ENCODE results near the gene MNX1.
A peak's percentile ranks its signal among the peaks of the same experiment; 100 is the strongest.

Gene MNX1

DNA sequence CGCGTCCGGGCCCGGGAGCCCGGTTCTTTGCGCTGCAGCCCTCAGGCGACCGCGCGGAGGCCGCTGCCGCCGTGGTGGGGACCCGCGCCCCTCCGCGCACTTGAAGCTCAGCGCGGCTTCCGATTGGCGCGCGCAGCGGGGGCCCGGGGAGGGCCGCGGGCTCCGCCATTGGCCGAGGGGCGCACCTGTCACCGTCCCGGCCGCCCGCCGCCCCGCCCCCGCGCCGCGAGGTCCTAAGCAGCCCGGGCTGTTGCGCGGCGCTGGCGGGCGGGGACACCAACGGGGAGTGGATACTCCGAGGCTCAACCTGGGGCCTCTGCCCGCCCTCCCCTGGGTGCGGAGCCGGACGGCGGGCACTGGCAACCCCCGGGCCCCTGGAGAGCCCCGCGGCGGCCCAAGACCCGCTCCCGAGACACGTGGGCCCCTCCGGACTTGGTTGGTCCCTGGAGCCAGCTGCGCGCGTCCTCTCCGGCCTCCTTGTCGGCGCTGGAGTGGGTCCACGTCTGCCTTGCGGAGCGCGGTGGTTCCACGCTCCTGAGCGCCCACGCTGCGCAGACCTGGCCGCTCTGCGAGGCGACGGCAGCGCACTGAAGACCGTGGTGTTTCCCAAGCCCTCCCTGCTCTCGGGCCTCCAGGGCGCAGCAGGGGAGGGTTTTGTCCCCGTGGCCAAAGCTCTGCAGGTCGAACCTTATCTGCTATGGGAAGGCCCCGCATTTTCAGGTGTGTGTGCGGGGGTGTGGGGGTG lies at the start of gene MNX1:
MNX1 (minus strand) TSS at position 76 of the 745 bp plus-strand sequence. CDS start 313 bp downstream, outside the sequence.
- Histone ChIP-seq H3K4me1 (ENCODE audit: insufficient read depth, low read length) (peaks cover 4% of the 10 kb centered on the region), H3K36me3 (ENCODE audit: insufficient read depth, low read length) (no peaks in the 10 kb centered on the region), H3K4me3 (ENCODE audit: low read length) (peak within 1 kb of the TSS; percentile 53), H2AFZ (ENCODE audit: low read depth, low read length) (peak within 1 kb of the TSS; percentile 71), H3K27me3 (ENCODE audit: insufficient read depth, low read length) (peaks cover 87% of the 10 kb centered on the region), H3K9me3 (ENCODE audit: low read length) (no peaks in the 10 kb centered on the region)

DNA sequence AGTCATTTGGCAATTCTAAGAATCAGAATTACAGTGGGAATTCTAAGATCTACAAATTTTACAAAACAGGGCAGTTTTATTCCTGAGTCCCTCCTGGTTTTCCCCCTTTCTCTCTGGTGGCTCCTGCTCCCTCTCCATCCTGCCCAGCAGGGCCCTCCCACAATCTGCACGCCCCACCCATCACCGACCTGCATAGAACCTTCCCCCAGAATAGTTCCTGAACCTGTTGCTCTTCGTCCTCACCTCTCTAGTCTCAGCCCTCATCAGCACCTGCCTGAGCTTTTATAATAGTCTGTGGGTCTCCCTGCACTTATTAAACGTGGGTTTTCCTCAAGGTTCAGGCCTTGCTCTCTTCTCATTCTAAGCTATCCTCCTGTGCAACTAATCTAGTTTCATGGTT lies 49.1 kb upstream of the MNX1 start:
- Histone ChIP-seq H2AFZ (ENCODE audit: low read depth, low read length) (no peak overlapping the region), H3K9me3 (ENCODE audit: low read length) (no peaks in the 10 kb centered on the region), H3K4me3 (ENCODE audit: low read length) (no peak overlapping the region), H3K27me3 (ENCODE audit: insufficient read depth, low read length) (peaks cover 6% of the 10 kb centered on the region), H3K4me1 (ENCODE audit: insufficient read depth, low read length) (no peaks in the 10 kb centered on the region), H3K36me3 (ENCODE audit: insufficient read depth, low read length) (no peaks in the 10 kb centered on the region)

DNA sequence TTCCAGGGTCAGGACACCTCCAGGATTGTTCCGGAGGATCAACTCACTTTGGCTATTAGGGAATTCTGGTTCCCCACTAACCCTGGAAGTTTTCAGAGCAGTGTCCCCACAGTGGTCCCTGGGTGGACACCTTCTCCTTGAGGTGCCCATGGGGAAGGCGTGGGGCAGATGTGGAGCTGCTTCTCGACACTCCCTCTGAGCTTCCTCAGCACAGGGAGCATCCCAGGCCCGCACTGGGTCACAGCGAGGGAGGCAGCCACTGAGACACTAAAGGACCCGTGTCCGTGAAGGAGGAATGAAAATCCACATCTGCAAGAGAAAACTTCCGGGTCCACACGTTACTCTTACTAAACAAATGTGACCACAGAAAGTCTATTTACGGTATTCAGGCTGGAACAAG lies 48.2 kb upstream of the MNX1 start:
- Histone ChIP-seq H3K9me3 (ENCODE audit: low read length) (no peaks in the 10 kb centered on the region), H3K27me3 (ENCODE audit: insufficient read depth, low read length) (peaks cover 6% of the 10 kb centered on the region), H3K4me3 (ENCODE audit: low read length) (no peak overlapping the region), H3K4me1 (ENCODE audit: insufficient read depth, low read length) (no peaks in the 10 kb centered on the region), H2AFZ (ENCODE audit: low read depth, low read length) (no peak overlapping the region), H3K36me3 (ENCODE audit: insufficient read depth, low read length) (no peaks in the 10 kb centered on the region)

DNA sequence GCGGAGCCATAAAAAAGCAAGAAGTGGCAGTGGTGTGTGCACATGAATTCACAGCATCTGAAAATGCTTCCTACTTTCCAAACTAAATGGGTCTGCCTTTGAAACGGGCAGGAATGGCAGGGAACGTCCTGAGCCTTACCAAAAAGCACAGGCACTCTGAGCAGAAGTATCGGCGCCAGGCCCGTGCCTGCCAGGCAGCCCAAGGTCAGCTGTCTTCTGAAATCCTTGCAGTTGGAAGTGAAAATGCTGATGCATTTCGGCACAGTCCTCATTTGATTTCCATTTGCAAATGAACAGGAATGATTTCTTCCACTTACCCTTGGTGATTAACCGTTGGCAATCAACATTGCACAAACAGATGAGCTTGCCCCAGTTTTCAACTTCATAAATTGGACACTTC lies 47.6 kb upstream of the MNX1 start:
- Histone ChIP-seq H3K36me3 (ENCODE audit: insufficient read depth, low read length) (no peaks in the 10 kb centered on the region), H2AFZ (ENCODE audit: low read depth, low read length) (no peak overlapping the region), H3K9me3 (ENCODE audit: low read length) (no peaks in the 10 kb centered on the region), H3K27me3 (ENCODE audit: insufficient read depth, low read length) (peaks cover 6% of the 10 kb centered on the region), H3K4me1 (ENCODE audit: insufficient read depth, low read length) (no peaks in the 10 kb centered on the region), H3K4me3 (ENCODE audit: low read length) (no peak overlapping the region)

DNA sequence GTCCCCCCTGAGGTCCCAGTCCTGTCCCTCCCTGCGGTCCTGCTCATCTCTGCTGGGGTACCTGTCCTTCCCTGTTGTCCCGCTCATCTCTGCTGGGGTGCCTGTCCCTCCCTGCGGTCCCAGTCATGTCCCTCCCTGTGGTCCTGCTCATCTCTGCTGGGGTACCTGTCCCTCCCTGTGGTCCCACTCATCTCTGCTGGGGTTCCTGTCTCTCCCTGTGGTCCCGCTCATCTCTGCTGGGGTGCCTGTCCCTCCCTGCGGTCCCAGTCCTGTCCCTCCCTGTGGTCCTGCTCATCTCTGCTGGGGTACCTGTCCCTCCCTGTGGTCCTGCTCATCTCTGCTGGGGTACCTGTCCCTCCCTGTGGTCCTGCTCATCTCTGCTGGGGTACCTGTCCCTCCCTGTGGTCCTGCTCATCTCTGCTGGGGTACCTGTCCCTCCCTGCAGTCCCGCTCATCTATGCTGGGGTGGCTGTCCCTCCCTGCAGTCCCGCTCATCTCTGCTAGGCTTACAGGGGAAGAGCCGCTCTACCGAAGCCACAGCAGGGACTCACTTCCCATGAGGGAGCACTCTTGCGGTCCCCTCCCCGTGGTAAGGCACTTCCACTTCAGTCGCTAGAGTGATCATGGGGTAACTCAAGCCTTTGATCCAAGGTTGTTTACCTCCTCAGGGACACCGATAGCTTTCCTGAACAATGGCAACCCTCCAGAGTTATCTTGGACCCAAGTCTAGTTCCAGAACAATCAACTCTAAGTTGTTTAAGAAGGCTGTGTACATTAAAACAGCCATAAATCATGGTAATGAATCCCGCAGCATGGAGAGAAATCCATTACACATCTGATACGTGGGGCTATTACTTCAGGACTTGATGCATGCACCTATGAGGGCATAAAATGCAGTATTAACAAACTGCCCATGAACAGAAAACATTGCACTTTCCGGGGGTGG lies 46.8 kb upstream of the MNX1 start:
- Histone ChIP-seq H3K36me3 (ENCODE audit: insufficient read depth, low read length) (no peaks in the 10 kb centered on the region), H3K9me3 (ENCODE audit: low read length) (no peaks in the 10 kb centered on the region), H3K4me1 (ENCODE audit: insufficient read depth, low read length) (no peaks in the 10 kb centered on the region), H2AFZ (ENCODE audit: low read depth, low read length) (no peak overlapping the region), H3K4me3 (ENCODE audit: low read length) (no peak overlapping the region), H3K27me3 (ENCODE audit: insufficient read depth, low read length) (peaks cover 6% of the 10 kb centered on the region)

DNA sequence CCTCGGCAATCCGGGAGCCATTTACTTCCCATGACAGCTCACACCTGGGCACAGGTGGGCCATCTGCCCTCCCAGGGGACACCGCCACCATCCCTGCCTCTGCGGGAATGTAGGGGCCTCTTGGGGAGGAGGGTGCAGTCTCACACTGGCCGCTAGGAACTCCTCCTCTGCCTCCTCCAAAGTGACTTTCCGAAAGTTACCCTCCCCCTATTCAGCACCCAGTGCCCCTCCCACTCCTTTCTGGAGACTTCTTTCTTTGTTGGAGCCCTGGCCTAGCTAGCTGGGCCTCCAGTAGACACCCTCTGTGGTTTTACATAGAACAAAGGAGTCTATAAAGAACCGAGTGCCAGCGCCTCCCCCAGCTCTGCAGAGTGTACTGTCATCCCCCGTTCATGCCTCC lies 45.8 kb upstream of the MNX1 start:
- Histone ChIP-seq H3K4me1 (ENCODE audit: insufficient read depth, low read length) (no peaks in the 10 kb centered on the region), H3K36me3 (ENCODE audit: insufficient read depth, low read length) (no peaks in the 10 kb centered on the region), H3K9me3 (ENCODE audit: low read length) (no peaks in the 10 kb centered on the region), H3K4me3 (ENCODE audit: low read length) (no peak overlapping the region), H2AFZ (ENCODE audit: low read depth, low read length) (no peak overlapping the region), H3K27me3 (ENCODE audit: insufficient read depth, low read length) (peaks cover 6% of the 10 kb centered on the region)

DNA sequence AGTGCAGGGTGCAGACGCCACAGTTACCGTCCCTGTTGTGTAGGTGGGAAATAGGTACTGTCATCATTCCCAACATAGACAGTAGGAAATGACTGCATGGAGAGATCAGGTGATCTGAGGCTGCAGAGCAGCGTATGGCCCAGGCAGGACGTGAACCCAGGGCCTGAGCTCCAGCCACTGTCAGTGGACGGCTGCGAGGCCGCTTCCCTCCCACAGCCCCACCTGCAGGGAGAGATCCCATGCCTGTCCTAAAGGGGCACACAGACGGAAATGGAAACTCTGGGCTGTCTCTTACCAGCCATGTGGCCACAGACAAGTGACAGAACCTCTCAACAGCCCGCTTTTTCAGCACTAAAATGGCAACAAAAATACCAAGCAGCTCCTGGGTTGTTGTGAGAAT lies 44.5 kb upstream of the MNX1 start:
- H3K36me3 ChIP-seq (ENCODE audit: insufficient read depth, low read length) = no peaks in the 10 kb centered on the region
- no peaks in the 10 kb centered on the region for H3K9me3 ChIP-seq (ENCODE audit: low read length)

DNA sequence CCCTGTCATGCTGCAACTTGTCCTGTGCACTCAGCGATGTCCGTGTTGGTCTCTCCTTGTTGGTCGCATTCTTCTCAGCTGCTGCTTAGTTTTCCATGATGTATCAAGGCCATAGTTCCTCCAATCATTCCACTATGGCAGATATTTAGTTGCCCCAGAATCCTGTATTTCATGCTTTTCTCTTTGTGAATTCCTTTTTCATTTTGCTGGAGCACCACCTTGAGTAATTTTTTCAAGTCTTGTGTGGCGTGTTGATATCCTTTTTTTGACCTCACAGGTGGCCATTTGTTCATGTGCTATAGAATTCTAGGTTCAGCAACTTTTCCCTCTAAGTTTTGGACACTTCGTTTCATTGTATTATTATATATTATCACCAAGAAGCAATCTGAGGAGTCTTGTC lies 42.7 kb upstream of the MNX1 start:
- Histone ChIP-seq H3K4me1 (ENCODE audit: insufficient read depth, low read length) (no peaks in the 10 kb centered on the region), H3K4me3 (ENCODE audit: low read length) (no peak overlapping the region), H3K27me3 (ENCODE audit: insufficient read depth, low read length) (peaks cover 3% of the 10 kb centered on the region), H3K9me3 (ENCODE audit: low read length) (no peaks in the 10 kb centered on the region), H3K36me3 (ENCODE audit: insufficient read depth, low read length) (no peaks in the 10 kb centered on the region), H2AFZ (ENCODE audit: low read depth, low read length) (no peak overlapping the region)

More for the DNA sequence above, 44.5 kb upstream of the MNX1 start:
- Histone ChIP-seq H3K27me3 (ENCODE audit: insufficient read depth, low read length) (peaks cover 6% of the 10 kb centered on the region), H3K4me1 (ENCODE audit: insufficient read depth, low read length) (no peaks in the 10 kb centered on the region), H3K4me3 (ENCODE audit: low read length) (no peak overlapping the region), H2AFZ (ENCODE audit: low read depth, low read length) (no peak overlapping the region)

DNA sequence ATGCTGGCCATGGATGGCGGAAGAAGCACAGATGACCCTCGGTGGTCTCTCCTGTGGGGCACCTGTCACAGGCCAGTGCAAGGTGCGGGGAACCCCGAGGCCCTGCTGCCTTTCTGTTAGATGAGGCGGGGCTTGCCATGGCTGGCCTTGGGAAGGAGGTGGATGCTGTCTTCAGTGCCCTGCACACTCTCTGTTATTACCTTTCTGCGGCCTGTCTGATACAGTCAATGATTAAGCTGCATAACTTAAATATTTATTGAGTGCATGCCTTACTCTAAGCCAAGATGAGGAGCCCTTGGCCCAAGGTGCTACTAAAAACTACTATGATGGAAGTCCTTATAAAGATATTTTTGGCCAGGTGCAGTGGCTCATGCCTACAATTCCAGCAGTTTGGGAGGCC lies 36.7 kb upstream of the MNX1 start:
- Histone ChIP-seq H3K36me3 (ENCODE audit: insufficient read depth, low read length) (no peaks in the 10 kb centered on the region), H3K4me1 (ENCODE audit: insufficient read depth, low read length) (no peaks in the 10 kb centered on the region), H3K9me3 (ENCODE audit: low read length) (no peaks in the 10 kb centered on the region), H2AFZ (ENCODE audit: low read depth, low read length) (no peak overlapping the region), H3K27me3 (ENCODE audit: insufficient read depth, low read length) (peaks cover 10% of the 10 kb centered on the region), H3K4me3 (ENCODE audit: low read length) (no peak overlapping the region)

DNA sequence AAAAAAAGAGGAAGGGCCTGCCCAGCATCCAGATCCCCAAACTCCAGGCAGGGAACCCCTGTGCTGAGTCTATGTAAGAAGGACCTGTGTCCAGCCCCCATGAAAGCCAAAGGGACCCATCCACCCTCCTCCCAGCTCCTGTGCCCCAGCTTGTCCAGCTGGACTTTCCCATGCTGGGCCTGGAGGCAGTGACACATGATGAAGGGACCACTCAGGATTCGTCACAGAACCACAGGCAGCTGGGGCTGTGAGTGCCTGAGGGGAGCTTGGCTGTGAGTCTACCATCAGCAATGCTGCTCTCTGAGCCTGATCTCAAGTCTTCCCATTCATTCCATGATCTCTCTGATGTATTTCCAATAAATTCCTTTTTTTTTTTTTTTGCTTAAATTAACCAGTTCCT lies 36.2 kb upstream of the MNX1 start:
- Histone ChIP-seq H3K4me3 (ENCODE audit: low read length) (no peak overlapping the region), H3K4me1 (ENCODE audit: insufficient read depth, low read length) (no peaks in the 10 kb centered on the region), H3K9me3 (ENCODE audit: low read length) (no peaks in the 10 kb centered on the region), H2AFZ (ENCODE audit: low read depth, low read length) (no peak overlapping the region), H3K36me3 (ENCODE audit: insufficient read depth, low read length) (no peaks in the 10 kb centered on the region), H3K27me3 (ENCODE audit: insufficient read depth, low read length) (peaks cover 10% of the 10 kb centered on the region)

DNA sequence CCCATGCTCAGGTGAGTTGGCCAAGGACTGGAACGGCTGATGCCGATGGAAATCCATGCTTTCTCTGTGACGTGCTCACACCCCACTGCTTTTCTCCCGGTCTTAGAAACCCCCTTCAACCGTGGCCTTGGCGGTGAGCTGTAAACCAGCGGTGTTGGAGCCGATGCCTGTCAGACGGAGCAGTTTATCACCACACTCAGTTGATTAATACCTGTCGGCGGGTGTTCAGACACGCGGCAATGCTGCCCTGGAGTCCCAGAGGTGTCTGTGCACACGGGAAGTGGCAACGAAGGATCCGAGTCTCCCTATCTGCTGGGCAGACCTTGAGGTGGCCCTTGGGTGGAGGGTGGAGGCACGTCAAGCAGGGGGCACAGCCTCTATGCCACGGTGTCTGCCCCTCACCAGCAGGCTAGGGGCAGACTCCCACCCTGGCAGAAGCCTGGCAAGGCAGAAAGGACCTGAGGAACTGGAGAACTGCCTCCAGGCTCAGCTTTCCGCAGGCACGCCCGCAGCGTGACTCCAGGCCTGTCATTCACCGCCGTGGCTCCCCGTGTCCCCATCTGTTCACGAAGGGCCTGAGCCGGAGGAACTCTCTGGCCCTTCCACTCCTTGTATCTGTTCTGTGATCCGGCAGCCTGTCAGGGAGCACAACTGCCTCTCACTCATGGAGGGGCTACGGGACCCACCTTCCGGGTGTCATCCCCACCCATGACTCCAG lies 34.6 kb upstream of the MNX1 start:
- no peak overlapping the region for H3K4me3 ChIP-seq (ENCODE audit: low read length)

DNA sequence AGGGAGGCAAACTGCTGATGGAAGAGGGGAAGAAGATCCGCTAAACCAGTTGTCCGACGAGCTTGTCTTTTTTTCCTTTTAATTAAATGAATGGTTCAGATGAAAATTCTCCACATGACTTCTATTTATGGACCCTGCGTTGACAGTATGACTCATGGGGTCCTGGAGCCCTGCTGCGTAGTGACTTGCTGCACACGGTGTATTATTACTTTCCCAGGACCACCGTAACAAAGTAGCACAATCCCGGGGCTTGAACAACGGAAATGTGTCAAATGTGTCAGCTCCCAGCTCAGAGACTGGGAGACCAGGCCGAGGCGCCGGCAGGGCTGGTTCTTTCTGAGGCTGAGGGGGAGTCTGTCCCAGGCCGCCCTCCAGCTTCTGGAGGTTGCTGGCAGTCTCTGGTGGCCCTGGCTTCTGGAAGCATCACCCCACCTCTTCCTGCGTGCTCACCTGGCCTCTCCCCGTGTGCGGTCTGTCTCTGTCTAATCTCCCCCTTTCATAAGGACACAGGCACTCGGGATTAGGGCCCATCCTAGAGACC lies 33.8 kb upstream of the MNX1 start:
- H3K4me1 ChIP-seq (ENCODE audit: insufficient read depth, low read length) = no peaks in the 10 kb centered on the region
- H3K4me3 ChIP-seq (ENCODE audit: low read length) = no peak overlapping the region
- no peak overlapping the region for H2AFZ ChIP-seq (ENCODE audit: low read depth, low read length)
- peaks cover 9% of the 10 kb centered on the region for H3K27me3 ChIP-seq (ENCODE audit: insufficient read depth, low read length)
- H3K36me3 ChIP-seq (ENCODE audit: insufficient read depth, low read length) = no peaks in the 10 kb centered on the region
- no peaks in the 10 kb centered on the region for H3K9me3 ChIP-seq (ENCODE audit: low read length)

More for the DNA sequence above, 34.6 kb upstream of the MNX1 start:
- Histone ChIP-seq H3K4me1 (ENCODE audit: insufficient read depth, low read length) (no peaks in the 10 kb centered on the region), H2AFZ (ENCODE audit: low read depth, low read length) (no peak overlapping the region), H3K36me3 (ENCODE audit: insufficient read depth, low read length) (no peaks in the 10 kb centered on the region), H3K27me3 (ENCODE audit: insufficient read depth, low read length) (peaks cover 10% of the 10 kb centered on the region), H3K9me3 (ENCODE audit: low read length) (no peaks in the 10 kb centered on the region)

Data from neuron (in vitro differentiated cells).